GM18499 (cell line): ENCODE results near the gene DNAH8.
"Not testable (repeated sequence)": the region's sequence is repeated elsewhere in the genome, so short reads cannot be mapped to it uniquely, and the experiment has no call there.

Experiments
- ATAC-seq: cut with Tn5 transposase; IDR thresholded peaks from one replicate; pipeline ENCODE4 v1.9.1; 2021; ENCODE audit warnings: moderate number of reproducible peaks; ENCODE audit not compliant: insufficient read depth, unreplicated experiment

The DNAH8 gene

DNA sequence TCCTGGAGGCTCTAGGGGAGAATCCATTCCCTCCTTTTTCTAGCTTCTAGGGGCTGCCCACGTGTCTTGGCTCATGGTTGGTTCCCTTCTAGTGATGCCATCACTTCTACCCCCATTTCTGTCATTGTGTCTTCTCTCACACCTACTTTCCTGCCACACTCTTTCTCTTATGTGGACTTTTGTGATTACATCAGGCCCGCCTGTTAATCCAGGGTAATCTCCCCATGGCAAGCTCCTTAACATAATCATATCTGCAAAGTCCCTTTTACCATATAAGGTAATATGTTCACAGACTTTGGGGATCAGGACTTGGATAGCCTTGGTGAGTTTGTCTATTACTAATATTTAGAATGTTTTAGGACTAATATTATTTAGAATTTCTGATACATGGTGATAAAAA is 111.9 kb downstream of the DNAH8 start:
- ATAC-seq: no peak

- ATAC-seq: no peak
These were observed 116.8 kb downstream of the DNAH8 start for GRCh38 chr6:38831865-38832264.

- ATAC-seq: no peak
These were observed 118.2 kb downstream of the DNAH8 start for GRCh38 chr6:38833320-38833719.

DNA sequence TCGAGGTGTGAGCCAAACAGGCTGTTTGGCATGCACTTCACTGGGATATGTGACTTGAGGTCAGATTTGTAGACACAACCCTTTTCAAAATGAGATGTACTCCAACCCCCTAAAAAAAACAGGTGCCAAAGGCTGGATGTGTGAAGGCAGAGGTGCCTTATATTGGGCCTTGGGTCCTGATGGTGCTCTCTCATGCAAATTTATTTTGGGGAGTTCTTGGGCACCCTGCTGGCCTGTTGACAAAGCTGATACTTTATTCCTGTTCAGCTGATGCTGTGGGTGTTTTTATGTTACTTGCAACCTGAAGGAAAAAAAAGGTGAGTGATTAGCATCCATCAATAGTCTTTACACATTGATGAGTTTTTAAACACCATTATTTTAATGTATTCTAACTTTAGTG is 121.5 kb downstream of the DNAH8 start:
- no peak for ATAC-seq

DNA sequence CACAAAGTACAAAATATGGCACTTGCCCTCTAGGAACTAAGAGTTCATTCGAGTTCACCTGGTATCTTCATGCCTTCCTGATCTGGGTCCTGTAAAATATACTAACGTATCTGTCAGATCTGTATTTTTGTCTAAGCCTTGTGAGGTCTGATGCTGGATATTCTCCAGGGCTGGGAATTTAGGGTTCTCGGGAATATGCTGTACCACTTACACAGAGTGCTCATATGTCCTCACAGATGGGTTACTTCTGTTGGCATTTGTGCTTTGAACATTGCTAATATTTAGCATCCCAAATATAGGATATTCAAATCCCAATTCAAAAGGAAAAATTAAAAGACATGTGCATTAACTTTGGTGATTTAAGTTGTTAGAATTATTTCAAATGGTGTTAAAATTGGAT is 122.0 kb downstream of the DNAH8 start:
- no peak for ATAC-seq

DNA sequence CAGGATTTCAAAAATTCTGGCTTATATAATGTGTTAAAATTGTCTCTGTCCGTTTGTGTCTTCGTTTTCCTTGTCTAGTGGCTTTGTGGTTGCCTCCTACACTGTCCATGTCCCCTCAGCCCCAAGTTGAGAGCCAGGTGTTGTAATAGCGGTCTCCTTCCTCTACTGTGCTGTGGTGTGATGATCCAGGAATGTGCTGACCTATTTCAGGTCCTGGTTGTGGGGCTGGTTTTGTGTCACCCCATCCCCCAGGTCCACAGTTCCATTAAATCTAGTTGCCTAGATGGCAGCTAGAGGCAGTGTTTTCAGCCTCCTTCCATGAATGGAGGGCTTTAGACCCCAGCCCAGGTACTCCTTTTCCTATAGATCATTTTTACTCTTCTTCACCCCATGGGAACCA is 128.7 kb downstream of the DNAH8 start:
- ATAC-seq: no peak

- ATAC-seq: no peak
These were observed 130.8 kb downstream of the DNAH8 start for GRCh38 chr6:38845931-38846330.

DNA sequence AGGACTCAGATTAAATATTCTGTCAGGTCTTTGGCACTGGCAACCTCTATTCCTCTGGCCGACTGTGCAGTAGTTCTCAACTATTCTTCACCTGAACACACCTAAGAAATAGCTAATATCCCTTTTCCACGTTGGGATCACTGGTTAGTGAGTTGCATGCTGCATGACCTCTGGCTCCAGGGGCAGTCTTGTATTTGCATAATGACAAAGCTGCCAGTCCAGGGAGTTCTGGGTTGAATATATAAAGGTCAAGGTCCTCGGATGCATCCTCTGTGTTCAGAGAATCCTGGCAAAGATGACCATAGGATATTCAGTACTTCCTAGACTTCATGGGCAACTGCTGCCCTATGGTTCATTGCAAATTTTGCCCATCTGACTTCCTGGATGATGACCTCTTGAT is 131.2 kb downstream of the DNAH8 start:
- no peak for ATAC-seq

- ATAC-seq: no peak
These were observed 131.7 kb downstream of the DNAH8 start for GRCh38 chr6:38846844-38847243.

DNA sequence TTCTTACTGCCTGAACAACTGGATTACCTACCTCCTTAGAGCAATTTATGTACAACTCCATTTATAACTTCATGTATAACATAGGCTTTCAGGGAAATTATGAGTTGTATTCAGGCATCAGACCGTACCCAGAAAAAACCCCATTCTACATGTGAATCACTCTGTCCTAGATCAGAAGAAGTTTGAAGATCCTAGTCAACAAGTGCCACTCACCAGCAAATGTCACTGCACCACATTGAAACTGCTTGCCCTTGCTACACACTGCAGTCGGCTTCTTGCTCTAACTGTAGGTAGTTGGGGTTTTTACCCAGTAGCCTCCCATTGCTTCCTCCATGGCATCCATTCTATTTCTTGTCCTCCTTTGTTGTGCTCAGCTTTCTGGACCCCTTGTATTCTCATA is 132.4 kb downstream of the DNAH8 start:
- no peak for ATAC-seq

- ATAC-seq: no peak
These were observed 133.6 kb downstream of the DNAH8 start for GRCh38 chr6:38848760-38849159.

- ATAC-seq: no peak
These were observed 137.1 kb downstream of the DNAH8 start for GRCh38 chr6:38852215-38852614.

DNA sequence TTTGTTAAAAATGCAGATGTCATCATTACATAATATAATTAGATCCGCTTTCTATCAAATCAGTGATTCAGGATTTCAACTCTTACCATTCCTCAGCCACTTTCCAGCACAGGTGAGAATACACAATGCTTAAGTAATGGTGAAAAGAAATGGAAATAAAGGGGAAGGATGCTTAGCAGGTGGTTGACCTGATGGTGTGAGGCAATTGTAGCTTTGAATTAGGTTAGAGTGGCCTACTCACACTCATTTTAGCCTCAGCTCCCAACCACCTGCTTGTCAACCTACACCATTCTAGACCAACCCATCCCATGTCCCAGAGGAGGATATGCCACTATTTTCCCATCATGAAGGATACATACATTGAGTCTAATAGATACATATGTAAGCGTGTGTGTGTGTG is 138.1 kb downstream of the DNAH8 start:
- ATAC-seq: no peak

GRCh38 chr6:38856492-38856891 is 141.4 kb downstream of the DNAH8 start:
- ATAC-seq: no peak

DNA sequence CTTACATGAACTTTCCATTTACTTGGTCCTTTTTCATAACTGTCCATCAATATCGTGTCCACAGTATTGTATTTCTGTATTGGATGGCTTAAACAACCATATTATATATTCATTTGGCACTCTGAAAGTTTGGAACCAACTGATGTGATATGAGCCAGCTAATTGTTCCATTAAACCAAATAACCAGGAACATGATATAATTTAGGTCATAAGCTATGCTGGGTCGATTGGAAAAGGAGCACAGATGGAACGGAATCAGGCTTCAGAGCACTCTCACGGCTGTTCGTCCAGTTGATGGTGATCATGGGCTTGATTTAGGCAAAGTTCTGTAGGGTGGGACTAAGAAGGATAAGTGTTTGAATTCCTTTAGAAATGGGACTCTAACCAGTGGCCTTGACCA is 142.7 kb downstream of the DNAH8 start:
- ATAC-seq: no peak

GRCh38 chr6:38860041-38860440 is 144.9 kb downstream of the DNAH8 start:
- no peak for ATAC-seq

- ATAC-seq: no peak
These were observed 146.9 kb downstream of the DNAH8 start for GRCh38 chr6:38861926-38862401.

GRCh38 chr6:38865521-38866174 is 150.5 kb downstream of the DNAH8 start:
- ATAC-seq: no peak

- ATAC-seq: no peak
These were observed 152.6 kb downstream of the DNAH8 start for GRCh38 chr6:38867726-38868125.

GRCh38 chr6:38871741-38872568 is 156.8 kb downstream of the DNAH8 start:
- no peak for ATAC-seq

DNA sequence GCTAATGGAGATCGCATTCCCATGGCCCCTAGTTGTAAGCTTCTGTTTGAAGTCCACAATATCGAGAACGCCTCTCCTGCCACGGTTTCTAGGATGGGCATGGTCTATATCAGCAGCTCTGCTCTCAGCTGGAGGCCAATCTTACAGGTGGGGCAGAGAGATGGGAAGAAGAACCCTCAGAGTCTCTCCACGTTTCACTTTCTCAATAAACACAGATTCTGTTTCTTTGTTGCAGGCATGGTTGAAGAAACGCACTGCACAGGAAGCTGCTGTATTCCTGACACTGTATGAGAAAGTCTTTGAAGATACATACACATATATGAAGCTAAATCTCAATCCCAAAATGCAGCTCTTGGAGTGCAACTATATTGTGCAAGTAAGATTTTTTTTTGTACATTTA is 157.9 kb downstream of the DNAH8 start:
- ATAC-seq: no peak

GRCh38 chr6:38873816-38874215 is 158.7 kb downstream of the DNAH8 start:
- not testable (repeated sequence) for ATAC-seq
